ENCODE results near the gene ALG6.

ALG6 gene

DNA sequence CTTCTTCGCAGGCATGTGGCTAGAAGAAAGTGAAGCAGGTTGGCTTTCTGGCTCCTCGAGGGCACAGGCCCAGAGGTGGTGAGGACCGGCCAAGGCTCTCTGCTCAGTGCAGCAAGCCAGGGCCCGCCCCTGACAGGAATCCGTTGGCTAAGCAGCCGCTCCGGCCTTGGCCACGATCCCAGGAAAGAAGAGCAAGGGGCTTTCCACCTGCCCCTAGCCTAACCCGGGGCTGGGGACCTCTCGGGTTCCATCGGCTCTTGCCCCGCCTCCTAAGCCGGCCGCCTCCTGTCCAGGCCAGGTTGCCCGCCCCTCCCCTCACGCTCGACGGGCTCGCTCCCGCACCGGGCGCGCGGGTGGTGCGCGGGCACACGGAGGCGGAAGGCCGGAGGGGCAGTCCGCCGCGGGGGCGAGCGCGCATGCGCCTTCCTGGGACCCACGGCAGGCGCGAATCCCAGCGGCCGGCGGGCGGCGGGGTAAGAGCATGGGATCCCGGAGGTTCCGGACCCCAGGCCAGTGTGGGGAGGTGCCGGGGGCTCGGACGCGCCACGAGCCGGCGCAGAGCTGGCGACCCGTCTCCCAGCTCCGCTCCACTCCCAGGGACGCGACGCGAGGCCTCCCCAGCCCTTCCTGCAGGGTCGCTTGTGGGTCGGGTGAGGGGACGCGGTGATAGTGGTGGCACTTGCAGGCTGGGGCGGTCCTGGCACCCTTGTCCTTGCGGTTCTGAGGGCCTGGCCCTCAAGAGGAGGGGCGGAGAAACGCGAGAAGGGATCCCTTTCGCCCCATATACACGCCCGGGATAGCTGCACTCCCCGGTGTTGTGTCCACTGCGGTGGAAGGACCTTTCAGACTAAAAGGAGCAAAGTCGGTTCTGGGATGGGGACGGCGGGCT is at the start of gene ALG6:
TSS of gene ALG6 (plus strand) at position 413 of the 889 bp plus-strand sequence. CDS start 3,351 bp downstream, outside the sequence.
- DNase-seq (ENCODE audit: low spot score), result peak; percentile 92

DNA sequence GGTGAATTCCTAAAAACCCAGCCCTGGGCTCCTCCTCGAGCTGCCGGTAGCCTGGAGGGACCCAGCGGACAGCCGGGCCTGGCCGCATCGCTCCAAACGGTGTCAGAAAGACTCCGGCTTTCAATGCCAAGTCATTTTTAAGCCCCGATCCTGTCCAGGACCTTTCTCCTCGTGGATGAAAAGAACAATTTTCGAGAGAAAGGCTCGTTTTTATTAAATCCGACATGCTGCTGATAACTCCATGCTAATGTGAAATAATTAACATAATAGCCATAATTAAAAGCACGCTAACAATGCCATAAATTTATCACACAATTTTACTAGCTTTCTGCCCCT is 49.6 kb upstream of the ALG6 start:
- peak; percentile 31 for DNase-seq (ENCODE audit: low spot score)

DNA sequence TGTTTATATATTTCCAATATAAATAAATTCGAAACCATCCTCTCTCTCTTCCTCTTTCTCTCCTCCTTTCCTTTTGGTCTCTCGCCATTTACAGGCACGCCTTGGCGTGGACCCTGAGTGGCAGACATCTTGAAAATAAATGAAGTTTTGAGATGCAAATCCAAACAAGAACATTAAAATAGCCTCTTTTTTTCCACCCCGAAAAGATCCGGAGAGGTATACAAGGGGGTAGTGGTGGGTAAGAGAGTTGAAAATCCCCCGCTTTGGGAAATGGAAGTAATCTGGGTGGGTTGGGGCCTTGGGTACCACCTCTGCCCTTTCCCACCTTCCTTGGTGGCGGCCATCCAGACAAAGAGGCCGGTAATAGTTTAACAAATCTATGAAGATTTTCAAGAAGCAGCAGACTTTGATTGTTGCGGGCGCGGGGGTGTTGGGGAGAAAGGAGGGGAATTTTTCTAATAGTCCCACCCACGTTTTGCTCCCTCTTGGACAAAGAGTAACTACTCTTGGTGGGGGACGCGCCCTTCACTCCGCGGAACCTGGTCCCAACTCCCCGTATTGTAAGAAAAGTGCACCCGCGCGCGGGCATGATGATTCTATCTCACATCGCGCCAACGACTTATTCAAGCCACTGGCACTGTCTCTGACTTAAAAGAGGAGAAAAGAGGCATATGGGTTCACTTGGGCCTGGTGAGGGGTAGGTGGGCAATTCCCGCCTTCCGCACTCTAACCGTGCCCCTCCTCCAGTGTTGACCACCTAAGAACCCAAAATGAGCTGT is 49.0 kb upstream of the ALG6 start:
- DNase-seq (ENCODE audit: low spot score), result no peak

DNA sequence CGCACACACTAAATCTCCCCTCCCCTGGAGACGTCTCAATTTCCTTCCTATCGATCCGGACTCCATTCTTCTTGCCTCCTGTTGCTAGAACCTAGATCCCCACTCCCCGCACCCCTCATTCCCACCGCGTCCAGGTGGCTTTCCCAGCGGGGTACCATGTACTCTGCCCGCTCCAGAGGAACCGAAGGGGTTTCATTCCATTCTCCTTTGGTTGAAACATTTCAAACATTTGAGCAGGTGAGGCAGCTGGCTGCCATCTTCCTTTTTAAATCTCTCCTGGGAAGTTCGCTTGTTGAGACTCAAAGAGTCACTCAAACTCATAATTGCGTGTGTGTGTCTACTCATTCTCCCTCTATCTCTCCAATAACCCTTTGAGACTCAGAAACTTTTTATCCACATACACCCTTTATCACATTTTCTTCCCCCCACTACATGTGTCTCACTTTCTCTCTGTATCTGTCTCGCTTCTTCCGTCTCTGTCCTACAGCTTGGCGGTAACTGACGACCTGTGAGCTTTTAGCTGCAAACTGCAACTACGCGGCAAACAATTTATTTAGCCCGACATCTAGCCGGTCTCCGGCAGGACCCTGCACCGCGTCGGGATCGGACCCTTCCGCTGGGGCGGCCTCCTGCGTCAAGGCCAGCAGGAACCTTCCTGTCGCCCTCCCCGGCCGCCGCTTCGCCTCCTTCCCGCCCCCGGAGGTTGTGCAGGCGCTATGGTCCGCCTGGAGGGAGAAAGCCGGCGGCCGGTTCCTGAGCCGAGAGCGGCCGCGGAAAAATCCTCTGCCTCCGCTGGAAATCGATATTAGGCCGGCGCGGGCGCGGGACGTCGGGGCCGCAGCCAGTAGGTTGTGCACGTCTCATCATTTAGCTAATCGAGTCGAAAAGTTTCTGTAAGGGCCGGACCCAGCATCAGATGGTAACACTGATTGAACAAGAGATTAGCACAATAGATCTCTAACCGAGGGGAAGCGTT is 48.1 kb upstream of the ALG6 start:
- DNase-seq (ENCODE audit: low spot score), result no peak

DNA sequence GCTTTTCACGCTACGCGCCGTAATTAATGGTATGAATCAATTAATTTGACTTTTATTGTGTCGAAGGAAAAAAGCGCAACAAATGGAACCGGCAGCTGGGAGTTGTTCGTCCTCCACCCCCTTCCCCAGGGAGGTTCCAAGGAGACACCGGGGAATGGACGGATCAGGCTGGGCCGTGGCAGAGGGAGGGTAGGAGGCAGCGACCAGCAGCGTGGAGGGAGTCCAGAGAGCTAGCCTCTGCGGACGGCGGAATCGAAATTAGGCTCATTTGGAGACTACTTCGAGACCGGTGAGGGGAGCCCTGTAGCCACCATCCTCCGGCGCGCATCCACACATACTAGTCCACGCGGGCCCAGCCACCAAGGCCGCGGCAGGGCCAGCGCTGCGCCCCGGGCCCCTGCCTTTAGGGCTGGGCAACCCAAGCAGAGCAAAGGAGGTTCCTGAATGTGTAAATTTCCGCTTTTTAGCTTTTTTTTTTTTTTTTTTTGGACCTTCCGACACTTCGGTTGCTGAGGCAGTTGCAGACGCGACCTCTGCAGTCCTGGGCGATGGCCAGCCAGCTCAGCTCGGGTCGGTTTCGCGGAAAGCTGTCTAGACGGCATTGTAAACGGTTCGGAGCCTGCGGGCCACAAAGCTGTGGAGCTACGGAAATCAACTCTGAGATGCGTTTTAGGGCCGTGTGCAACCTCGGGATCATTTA is 47.3 kb upstream of the ALG6 start:
- DNase-seq (ENCODE audit: low spot score), result no peak

DNA sequence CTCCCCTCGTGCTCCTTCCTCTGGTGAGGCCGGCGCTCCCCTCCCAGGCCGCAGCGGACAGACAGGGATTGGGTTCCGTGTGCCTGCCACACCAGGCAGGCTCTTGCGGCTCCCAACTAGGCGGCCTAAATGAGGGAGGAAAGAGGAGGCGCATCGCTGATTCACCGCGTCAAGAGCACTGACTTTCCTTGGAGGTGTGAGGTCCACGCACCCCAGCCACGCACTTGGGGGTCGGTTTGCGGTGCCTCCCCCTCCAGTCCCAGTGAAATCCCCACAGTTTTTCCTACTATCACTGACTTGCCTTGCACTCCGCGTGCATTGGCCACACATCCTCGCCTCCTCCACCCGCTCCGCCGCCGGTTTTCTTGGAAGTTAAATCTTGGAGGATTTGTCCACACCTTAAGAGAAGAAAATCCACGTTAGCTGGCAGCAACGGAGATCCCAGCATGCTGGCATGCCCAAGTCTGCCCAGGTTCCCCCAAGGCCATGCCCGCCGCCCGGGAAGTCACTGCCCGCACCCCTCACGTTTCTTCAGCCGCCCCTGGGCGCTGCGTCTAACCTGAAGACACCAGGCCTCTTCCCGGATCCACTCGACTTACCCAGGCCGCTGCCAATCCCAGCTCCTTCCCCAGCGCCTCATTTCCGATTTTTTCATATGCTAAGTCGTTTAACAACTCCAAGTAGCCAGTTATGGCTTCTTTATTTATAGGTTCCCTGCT is 46.2 kb upstream of the ALG6 start:
- no peak for DNase-seq (ENCODE audit: low spot score)

DNA sequence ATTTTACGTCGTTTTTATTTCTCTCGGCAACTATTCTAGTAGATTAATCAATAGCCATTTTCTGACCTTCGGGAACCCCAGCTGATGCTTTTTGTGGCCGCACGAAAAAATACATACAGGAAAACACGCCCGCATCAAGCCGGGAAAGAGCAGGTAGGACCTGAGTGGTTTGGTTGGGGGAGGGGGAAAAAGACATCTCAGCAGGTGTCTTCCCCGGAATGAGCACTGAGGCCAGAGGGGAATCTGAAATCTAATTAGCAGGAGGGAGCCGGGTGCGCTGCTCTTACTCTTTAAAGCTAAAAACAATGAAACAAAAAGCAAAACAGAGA is 45.7 kb upstream of the ALG6 start:
- no peak for DNase-seq (ENCODE audit: low spot score)

DNA sequence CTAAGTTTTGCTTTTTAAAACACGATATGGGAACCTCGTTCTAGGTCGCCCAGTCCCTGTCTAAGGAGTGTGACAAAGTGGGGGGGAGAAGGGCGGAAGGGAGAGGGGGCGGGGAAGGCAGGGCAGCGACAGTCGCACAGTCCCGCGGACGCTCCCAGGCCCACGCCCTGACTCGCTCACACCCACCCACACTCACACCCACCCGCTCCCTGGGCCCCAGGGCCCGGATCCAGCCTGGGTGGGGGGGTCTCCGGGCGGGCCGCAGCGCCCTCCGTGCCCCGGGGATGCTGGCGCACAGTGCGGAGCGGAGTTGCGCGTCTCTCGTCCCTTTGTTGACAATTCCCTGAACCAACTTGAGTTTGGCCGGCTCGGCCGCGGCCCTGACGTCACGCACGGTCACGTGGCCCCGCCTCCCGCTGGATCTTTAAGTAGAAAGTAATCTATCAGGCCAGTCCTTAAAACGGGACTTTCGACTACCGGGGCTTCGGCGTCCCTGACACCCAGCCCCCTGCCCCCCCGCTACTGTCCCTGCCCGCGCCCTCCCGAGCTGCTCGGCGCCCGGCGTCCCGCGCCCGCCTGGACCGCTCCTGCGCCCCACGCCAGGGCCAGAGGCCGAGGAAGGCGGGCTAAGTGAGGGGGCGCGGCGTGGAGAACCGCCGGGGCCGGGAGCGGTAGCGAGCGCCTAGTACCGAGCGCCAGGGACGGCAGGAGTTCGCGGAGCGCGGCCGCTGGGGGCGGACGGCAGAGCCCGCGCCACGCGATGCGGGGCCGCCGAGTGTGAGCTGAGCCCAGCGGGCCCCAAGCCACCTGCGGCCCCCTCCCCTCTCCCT is 45.1 kb upstream of the ALG6 start, which contains the start of gene FOXD3:
TSS of gene FOXD3 (plus strand) at position 454 of the 830 bp plus-strand sequence. CDS start 492 bp downstream, outside the sequence.
- no peak for DNase-seq (ENCODE audit: low spot score)

DNA sequence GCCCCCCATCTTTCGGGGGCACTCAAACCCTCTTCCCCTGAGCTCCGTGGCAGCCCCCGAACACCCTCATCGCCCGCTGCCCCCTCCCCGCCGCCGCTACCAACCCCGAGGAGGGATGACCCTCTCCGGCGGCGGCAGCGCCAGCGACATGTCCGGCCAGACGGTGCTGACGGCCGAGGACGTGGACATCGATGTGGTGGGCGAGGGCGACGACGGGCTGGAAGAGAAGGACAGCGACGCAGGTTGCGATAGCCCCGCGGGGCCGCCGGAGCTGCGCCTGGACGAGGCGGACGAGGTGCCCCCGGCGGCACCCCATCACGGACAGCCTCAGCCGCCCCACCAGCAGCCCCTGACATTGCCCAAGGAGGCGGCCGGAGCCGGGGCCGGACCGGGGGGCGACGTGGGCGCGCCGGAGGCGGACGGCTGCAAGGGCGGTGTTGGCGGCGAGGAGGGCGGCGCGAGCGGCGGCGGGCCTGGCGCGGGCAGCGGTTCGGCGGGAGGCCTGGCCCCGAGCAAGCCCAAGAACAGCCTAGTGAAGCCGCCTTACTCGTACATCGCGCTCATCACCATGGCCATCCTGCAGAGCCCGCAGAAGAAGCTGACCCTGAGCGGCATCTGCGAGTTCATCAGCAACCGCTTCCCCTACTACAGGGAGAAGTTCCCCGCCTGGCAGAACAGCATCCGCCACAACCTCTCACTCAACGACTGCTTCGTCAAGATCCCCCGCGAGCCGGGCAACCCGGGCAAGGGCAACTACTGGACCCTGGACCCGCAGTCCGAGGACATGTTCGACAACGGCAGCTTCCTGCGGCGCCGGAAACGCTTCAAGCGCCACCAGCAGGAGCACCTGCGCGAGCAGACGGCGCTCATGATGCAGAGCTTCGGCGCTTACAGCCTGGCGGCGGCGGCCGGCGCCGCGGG is 44.2 kb upstream of the ALG6 start:
- DNase-seq (ENCODE audit: low spot score), result no peak

DNA sequence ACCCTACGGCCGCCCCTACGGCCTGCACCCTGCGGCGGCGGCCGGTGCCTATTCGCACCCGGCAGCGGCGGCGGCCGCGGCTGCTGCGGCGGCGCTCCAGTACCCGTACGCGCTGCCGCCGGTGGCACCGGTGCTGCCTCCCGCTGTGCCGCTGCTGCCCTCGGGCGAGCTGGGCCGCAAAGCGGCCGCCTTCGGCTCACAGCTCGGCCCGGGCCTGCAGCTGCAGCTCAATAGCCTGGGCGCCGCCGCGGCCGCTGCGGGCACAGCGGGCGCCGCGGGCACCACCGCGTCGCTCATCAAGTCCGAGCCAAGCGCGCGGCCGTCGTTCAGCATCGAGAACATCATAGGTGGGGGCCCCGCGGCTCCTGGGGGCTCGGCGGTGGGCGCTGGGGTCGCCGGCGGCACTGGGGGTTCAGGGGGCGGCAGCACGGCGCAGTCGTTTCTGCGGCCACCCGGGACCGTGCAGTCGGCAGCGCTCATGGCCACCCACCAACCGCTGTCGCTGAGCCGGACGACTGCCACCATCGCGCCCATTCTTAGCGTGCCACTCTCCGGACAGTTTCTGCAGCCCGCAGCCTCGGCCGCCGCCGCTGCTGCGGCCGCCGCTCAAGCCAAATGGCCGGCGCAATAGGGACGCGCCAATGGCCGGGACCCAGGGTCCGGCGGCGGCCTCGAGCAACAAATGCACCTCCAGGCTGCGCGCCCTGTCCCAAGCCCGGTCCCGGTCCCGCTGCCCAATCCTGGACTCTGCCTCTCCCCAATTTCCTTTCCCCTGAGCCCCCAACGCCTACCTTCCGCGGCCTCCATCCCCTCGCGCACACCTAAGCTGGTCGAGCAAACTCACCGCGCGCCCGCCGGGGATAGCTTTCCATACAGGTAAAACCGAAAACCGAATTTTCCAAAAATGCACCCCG is 43.3 kb upstream of the ALG6 start:
- no peak for DNase-seq (ENCODE audit: low spot score)

DNA sequence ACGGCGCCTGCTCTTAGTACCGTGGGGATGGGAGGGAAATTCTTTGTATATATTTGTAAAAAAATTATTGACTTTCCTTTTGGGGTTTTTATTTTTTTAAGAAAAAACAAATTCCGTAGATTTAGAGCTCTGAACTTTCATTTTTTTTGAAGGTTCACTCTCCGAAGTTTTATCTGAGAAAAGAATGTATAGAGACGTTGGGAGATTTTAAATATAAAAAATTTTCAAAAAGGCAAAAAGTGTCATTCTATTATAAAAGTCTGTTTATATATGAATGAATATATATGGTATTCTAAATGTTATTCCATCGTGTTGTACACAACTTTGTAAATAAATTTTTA is 42.7 kb upstream of the ALG6 start:
- no peak for DNase-seq (ENCODE audit: low spot score)

DNA sequence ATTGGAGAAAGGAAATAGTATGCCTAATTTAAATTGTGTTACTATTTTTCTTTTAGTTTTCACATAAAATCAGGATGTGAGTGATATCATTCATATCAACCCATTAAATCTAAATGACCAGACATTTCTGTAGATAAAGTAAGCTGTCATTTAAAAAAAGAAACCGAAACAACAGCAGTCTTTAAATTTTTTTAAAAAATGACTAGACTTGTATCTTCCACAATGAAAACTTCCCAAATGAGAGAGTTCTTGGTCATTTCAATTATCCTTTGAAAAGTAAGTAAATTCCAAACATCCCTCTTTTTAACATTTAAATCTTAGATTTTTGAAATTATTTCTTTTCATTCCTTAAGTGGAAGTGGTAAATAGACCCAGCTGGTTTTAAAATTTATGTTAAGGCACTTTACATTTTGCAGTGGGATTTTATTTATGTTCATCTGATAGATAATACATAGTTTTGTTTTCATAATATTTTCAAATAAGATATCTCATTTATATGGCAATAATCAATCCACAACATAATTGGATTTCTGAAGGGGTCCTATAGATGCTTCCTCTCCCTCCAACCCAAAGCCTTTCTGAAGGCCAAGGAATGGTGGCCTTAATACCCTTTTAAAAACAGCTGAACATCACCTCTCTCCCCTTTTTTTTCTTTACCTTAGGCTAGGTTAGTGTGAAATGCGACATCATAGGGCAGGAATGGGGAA is 42.0 kb upstream of the ALG6 start:
- DNase-seq (ENCODE audit: low spot score), result no peak

DNA sequence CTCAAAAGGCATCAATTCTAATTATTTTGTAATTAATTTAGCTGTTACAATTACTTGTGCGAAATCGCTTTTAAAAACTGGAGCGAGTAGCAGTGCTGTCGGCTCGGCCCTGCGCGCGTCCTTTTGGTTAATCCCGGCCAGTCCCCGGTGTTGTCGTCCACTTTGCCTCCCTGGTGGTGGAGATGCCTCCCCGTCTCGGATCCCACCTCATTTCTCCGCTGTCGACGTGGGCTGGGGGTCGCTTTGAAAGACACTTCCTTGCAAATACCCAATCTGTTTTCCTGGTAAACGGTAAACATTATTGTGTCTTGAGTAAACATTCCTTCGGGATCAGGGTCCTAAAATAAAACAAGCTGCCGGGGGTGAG is 41.3 kb upstream of the ALG6 start:
- DNase-seq (ENCODE audit: low spot score), result no peak

DNA sequence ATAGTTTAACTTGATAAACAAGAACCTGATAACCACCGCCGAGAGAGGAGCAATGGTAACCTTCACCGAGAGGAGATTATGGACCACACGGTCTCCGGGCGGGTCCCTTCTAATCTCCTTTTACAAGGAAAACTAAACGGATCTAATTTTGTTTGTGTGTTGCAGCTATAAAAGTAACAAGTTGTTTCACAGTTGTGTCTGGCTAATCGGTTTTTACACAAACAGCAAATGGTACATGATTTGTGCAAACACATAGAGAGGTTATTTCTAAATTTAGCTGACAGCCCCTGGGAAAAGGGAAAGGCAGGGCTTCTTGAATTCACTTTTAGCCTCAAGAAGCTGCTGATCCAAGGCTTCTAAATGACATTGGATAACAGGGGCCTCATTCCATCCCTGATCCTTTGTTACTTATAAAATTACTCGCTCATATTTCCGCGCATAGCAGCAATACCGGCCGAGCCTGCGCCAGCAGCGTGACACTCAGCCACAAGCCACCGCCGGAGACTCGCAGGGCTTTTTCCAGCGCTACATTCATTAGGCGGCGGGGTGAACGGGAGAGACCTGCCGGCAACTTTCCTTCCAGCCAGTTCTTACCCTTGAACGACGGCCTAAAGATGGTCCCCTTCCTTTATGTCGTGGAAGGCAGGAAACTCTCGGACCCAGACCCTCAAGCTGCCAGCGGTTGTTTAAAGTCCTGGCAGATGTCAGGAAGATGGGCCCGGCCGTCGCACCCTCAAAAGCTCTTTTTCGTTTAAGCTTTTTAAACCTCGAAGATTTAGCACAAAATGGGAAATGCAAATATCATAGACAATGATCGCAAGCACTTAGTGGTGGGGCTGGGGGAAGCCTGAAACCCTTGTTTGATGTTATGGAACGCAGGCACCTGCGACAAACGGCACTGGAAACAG is 40.7 kb upstream of the ALG6 start:
- no peak for DNase-seq (ENCODE audit: low spot score)

DNA sequence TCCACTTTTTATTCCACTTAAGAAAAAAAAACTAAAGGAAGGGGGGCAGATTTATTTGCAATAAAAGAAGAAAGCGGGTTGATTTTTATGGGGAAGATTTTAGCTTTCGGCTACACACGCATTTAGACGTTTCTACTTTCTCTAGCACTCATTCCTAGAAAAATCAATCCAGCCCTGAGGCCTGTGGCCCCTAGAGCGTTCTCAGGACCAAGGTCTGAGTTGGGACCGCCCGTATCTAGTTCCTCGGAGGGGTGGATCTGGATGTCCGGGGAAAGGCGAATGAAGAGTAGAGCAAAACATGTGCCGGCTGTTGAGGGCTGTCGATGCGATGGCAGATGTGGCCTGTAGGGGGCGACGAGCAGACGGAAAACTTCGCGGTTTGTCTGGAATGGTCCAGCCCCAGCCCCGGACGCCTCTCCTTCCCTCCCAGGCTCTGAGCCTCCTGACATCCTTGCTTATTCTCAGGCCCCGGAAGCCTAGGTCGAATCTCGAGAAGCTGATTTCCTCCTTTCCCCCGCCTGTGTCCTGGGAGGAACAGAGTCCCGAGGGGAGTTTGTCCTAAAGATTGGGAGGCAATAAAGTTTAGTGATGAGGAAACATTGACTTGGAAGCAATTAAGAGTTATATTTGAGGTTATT is 39.9 kb upstream of the ALG6 start:
- DNase-seq (ENCODE audit: low spot score), result peak; percentile 41

DNA sequence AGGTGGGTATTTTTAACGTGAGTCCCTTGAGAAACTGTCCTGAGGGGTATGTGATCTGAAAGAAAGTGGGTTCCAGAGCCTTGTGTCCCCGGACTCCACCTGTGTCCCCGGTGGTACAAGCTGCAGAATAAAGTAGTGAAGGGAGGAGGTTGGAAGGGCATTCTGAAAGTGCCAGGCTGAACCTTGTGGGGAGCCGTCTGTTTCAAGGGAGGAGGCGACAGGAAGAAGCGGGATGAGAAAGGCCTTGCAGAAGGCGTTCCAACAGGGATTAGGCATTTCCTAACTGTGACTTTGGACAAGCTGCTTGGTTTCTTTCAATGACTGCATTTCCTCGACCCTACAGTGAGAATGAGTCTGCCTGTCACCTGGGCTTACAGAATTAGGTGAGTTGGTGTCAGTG is 39.3 kb upstream of the ALG6 start:
- DNase-seq (ENCODE audit: low spot score), result no peak
